ENCODE results near the gene LRRC39. TPM values are rescaled to one million over a fixed set of nuclear protein-coding genes. Genes with fewer than 3 reads are reported as not detected.
A peak's percentile ranks its signal among the peaks of the same experiment; 100 is the strongest.

The LRRC39 gene
- total RNA-seq, 2 donors from 2014 or later, result 1.8 TPM; not detected in 1

GRCh38 chr1:100132566-100133477 lies 45.2 kb downstream of the LRRC39 start, which contains the start of the genes SASS6 and TRMT13:
Gene SASS6 (minus strand): TSS chr1:100132930. CDS start chr1:100132814, 116 bp downstream.
Gene TRMT13 (plus strand): TSS chr1:100133163. CDS start chr1:100133169, 6 bp downstream.
- H3K36me3 ChIP-seq (replicated peaks in 1 of 2; ENCODE audit: insufficient read depth in 1 of 2, low read depth in 2 of 2), result peaks cover 2 to 8% of the 10 kb centered on the region in 2 donors
- no peaks in the 10 kb centered on the region for H3K27me3 ChIP-seq
- DNase-seq, result peak; percentile 94 to 98 (median 96)
- 0% methylated on average over 36 to 57 of the region's 57 CpGs for WGBS, 2 donors
- H3K9me3 ChIP-seq, result no peaks in the 10 kb centered on the region
- TF ChIP-seq POLR2A (IDR thresholded peaks at IDR 0.05) (peak in 2 of 3 donors; percentile 56 to 63), CTCF (IDR thresholded peaks at IDR 0.05) (peak in 3 of 7 experiments; percentile 21 to 41 (median 36))
- intact Hi-C loops (cut with DNase I), result loop anchor here (10.0 kb wide), 1 partner anchor 142 kb away; no protein-coding TSS in a partner anchor
- H3K27ac ChIP-seq, result peak within 1 kb of the TSS in 3 of 4 donors; percentile 55 to 78 (median 71)
- ATAC-seq, result peak; percentile 99
- peak within 1 kb of the TSS; percentile 61 to 88 for H3K4me3 ChIP-seq
- peaks cover 23% of the 10 kb centered on the region for H3K4me1 ChIP-seq

GRCh38 chr1:100131623-100132022 lies 46.4 kb downstream of the LRRC39 start:
- Histone ChIP-seq H3K36me3 (replicated peaks in 1 of 2; ENCODE audit: insufficient read depth in 1 of 2, low read depth in 2 of 2) (no peaks in the 10 kb centered on the region), H3K4me1 (peaks cover 23% of the 10 kb centered on the region), H3K9me3 (no peaks in the 10 kb centered on the region), H3K27ac (no peak overlapping the region), H3K4me3 (no peak overlapping the region), H3K27me3 (no peaks in the 10 kb centered on the region)
- intact Hi-C loops (cut with DNase I), result loop anchor here (10.0 kb wide), 1 partner anchor 143 kb away; no protein-coding TSS in a partner anchor
- no peak for TF ChIP-seq CTCF (IDR thresholded peaks at IDR 0.05)
- TF ChIP-seq POLR2A (IDR thresholded peaks at IDR 0.05), result no peak
- ATAC-seq (no peak), DNase-seq (no peak)
- 64 to 72% methylated on average over 8 of the region's 8 CpGs for WGBS, 2 donors

- intact Hi-C loops (cut with DNase I), result loop anchor here (10.0 kb wide), 1 partner anchor 144 kb away; no protein-coding TSS in a partner anchor
- H3K27ac ChIP-seq, result no peak overlapping the region
- H3K27me3 ChIP-seq, result no peaks in the 10 kb centered on the region
- ATAC-seq, result no peak
- no peak for DNase-seq
- H3K4me3 ChIP-seq, result no peak overlapping the region
- WGBS, 2 donors, result 81 to 85% methylated on average over 5 of the region's 5 CpGs
- no peaks in the 10 kb centered on the region for H3K36me3 ChIP-seq (replicated peaks in 1 of 2; ENCODE audit: insufficient read depth in 1 of 2, low read depth in 2 of 2)
- peaks cover 23% of the 10 kb centered on the region for H3K4me1 ChIP-seq
- H3K9me3 ChIP-seq, result no peaks in the 10 kb centered on the region
- no peak for TF ChIP-seq CTCF (IDR thresholded peaks at IDR 0.05)
- no peak for TF ChIP-seq POLR2A (IDR thresholded peaks at IDR 0.05)
These were observed 47.4 kb downstream of the LRRC39 start for GRCh38 chr1:100130552-100131077.

GRCh38 chr1:100127226-100127625 lies 50.8 kb downstream of the LRRC39 start:
- Histone ChIP-seq H3K27me3 (no peaks in the 10 kb centered on the region), H3K36me3 (replicated peaks in 1 of 2; ENCODE audit: insufficient read depth in 1 of 2, low read depth in 2 of 2) (no peaks in the 10 kb centered on the region), H3K9me3 (no peaks in the 10 kb centered on the region), H3K4me3 (no peak overlapping the region), H3K27ac (no peak overlapping the region), H3K4me1 (peaks cover 8% of the 10 kb centered on the region)
- WGBS, 2 donors, result 67 to 75% methylated on average over 1 of the region's 1 CpG
- DNase-seq (no peak), ATAC-seq (no peak)
- TF ChIP-seq POLR2A (IDR thresholded peaks at IDR 0.05), result no peak
- no peak for TF ChIP-seq CTCF (IDR thresholded peaks at IDR 0.05)
- intact Hi-C loops (cut with DNase I), result no loop called here

All from body of pancreas (tissue), 4 donors.